GM21723 (cell line): ENCODE data around the gene ACY1.

ENCODE experiments used
- ATAC-seq: cut with Tn5 transposase; IDR thresholded peaks from one replicate; pipeline ENCODE4 v1.9.1; 2021; ENCODE audit warnings: mild to moderate bottlenecking, moderate library complexity; ENCODE audit not compliant: unreplicated experiment

ACY1 gene

GRCh38 chr3:51945926-51946705 is 37.2 kb upstream of the ACY1 start:
- ATAC-seq: no peak

DNA sequence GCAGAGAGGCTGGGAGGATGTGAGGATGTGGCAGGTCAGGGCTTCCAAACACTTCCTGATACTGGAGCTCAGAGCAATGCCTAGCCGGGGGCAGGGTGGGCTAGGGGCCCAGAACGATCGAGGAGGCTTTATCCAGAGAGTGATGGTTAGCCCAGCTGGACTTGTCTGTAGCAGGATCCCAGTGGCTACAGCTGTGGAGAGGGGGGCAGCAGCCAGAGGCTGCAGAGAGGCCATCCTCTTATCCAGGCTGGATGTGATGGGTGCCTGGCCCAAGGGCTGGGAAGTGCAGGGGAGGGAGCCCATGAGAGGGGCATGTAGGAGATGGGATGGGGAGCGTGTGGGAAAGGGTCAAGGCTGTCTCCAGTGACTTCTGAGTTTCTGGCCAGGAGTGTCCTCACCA is 36.5 kb upstream of the ACY1 start:
- no peak for ATAC-seq

DNA sequence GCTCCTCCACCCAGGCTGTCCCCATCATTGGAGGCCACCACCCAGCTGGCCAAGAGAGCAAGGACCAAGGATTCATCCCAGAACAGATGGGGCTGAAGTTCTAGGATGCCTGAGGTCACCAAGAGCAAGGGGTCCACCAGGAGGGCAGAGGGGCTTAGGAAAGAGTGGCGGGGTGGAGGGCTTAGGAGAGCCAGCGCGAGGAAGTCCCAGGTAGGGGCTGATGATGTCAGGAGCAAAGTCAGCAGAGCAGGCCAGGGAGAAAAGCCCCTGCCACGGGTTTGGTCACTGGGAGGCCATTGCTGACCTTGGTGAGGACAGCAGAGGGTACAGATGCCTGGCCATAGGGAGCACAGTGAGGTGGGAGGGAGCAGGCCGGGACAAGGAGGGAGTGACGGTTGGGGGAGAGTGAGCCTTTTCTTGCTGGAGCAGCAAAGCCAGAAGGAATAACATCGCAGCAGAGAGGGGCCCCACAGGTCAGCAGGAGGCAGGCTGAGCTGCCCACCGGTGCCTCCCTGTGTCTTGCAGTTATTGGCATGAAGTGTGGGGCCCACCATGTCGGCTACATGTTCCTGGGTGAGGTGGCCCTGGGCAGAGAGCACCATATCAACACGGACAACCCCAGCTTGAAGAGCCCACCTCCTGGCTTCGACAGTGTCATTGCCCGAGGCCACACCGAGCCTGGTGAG is 36.0 kb upstream of the ACY1 start:
- no peak for ATAC-seq

- ATAC-seq: no peak
Observed at GRCh38 chr3:51948016-51948580, 35.2 kb upstream of the ACY1 start.

- no peak for ATAC-seq
Observed at GRCh38 chr3:51949121-51949520, 34.2 kb upstream of the ACY1 start.

- ATAC-seq: no peak
Observed at GRCh38 chr3:51950899-51951298, 32.4 kb upstream of the ACY1 start.

- no peak for ATAC-seq
Observed at GRCh38 chr3:51953445-51953844, 29.9 kb upstream of the ACY1 start.

GRCh38 chr3:51954105-51954504 is 29.2 kb upstream of the ACY1 start:
- no peak for ATAC-seq

GRCh38 chr3:51954713-51955112 is 28.6 kb upstream of the ACY1 start:
- no peak for ATAC-seq

GRCh38 chr3:51955175-51955892 is 28.0 kb upstream of the ACY1 start, which contains the start of gene GPR62:
TSS of gene GPR62 (plus strand) at chr3:51955381. CDS start at chr3:51955653, 272 bp downstream.
- ATAC-seq: no peak

- no peak for ATAC-seq
Observed at GRCh38 chr3:51955893-51956770, 27.2 kb upstream of the ACY1 start.

GRCh38 chr3:51957520-51958205 is 25.7 kb upstream of the ACY1 start:
- no peak for ATAC-seq

- no peak for ATAC-seq
Observed at GRCh38 chr3:51958603-51959521, 24.5 kb upstream of the ACY1 start.

DNA sequence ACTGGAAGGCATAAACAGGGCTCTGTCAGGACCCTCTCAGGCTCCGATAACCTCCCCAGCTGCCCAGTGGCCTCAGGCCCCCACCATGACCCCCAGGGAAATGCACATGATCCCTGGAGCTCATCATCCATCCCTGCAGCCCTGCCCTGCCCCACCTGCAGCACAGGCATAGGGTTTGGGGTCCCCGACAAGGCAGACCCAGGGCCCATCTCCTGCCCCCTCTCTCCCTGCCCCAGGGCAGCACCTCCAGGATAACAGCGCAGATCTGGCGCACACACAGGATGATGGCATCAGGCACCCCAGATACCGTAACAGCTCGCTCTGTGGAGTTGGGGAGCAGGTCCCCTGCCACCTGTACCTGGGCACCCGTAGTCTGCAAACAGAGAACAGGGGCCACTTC is 23.7 kb upstream of the ACY1 start:
- ATAC-seq: no peak

DNA sequence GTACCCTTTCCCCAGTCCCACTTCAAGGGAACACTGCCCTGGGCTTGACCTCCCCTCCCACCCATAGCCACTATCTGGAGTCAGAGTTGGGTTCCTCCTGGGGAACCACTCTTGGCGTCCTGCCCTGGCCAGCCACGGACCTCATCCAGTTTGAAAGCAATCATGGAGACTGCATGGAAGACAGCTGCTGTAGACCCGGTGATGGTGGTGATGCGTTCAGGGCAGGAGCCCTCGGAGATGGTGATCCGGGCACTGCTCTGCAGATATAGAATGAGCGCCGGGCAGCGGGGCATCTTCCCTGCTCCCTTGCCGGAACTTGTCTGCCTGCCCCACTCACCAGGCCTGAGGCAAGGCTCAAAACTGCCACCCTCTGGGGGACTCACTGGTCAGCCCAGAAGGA is 22.9 kb upstream of the ACY1 start:
- no peak for ATAC-seq

DNA sequence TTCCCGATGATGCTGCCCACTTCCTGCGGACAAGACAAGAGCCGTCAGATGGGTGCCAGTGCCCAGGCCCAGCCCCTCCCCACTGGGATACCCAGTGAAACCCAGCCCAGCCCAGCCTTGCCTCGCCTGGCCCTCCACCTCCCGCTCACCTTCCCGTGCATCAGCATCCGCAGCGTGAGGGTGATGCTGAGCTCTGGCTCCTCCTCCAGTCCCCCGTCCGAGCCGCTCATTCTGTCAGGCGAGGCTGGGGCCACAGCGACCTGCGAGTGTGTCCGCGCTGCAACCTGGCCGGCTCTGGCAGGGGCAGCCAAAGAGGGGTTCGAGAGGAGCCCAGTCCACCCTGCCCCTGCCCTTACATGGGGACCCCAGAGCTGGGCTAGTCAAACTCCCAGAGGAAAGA is 22.3 kb upstream of the ACY1 start:
- no peak for ATAC-seq

GRCh38 chr3:51961602-51962569 is 21.4 kb upstream of the ACY1 start:
- ATAC-seq: no peak
